NCI-H128 (cell line): Measurements from ENCODE around the gene CDK6.

Experiments
- DNase-seq: peaks from one replicate; lab custom pipeline; 2025; ENCODE audit not compliant: unreplicated experiment; lab: John Stamatoyannopoulos, UW

The CDK6 gene

GRCh38 chr7:92685136-92686042 lies 151.0 kb downstream of the CDK6 start:
- DNase-seq, result no peak

- no peak for DNase-seq
Observed at GRCh38 chr7:92684274-92684673, 152.1 kb downstream of the CDK6 start.

- DNase-seq, result no peak
Observed at GRCh38 chr7:92682903-92683539, 153.4 kb downstream of the CDK6 start.

- no peak for DNase-seq
Observed at GRCh38 chr7:92682330-92682729, 154.0 kb downstream of the CDK6 start.

- no peak for DNase-seq
Observed at GRCh38 chr7:92681633-92682032, 154.7 kb downstream of the CDK6 start.

GRCh38 chr7:92680442-92680841 lies 155.9 kb downstream of the CDK6 start:
- DNase-seq, result no peak

GRCh38 chr7:92678291-92678920 lies 158.0 kb downstream of the CDK6 start:
- DNase-seq, result no peak

GRCh38 chr7:92674379-92674778 lies 162.0 kb downstream of the CDK6 start:
- DNase-seq, result no peak

- no peak for DNase-seq
Observed at GRCh38 chr7:92671505-92672169, 164.7 kb downstream of the CDK6 start.

GRCh38 chr7:92670204-92670851 lies 166.0 kb downstream of the CDK6 start:
- DNase-seq, result no peak

GRCh38 chr7:92669616-92670165 lies 166.7 kb downstream of the CDK6 start:
- no peak for DNase-seq

GRCh38 chr7:92668564-92668963 lies 167.8 kb downstream of the CDK6 start:
- no peak for DNase-seq

- no peak for DNase-seq
Observed at GRCh38 chr7:92667816-92668535, 168.4 kb downstream of the CDK6 start.

- DNase-seq, result no peak
Observed at GRCh38 chr7:92665926-92666325, 170.4 kb downstream of the CDK6 start.

- DNase-seq, result no peak
Observed at GRCh38 chr7:92661651-92662050, 174.7 kb downstream of the CDK6 start.

- DNase-seq, result no peak
Observed at GRCh38 chr7:92658671-92659070, 177.7 kb downstream of the CDK6 start.

- DNase-seq, result no peak
Observed at GRCh38 chr7:92657391-92657790, 179.0 kb downstream of the CDK6 start.

- no peak for DNase-seq
Observed at GRCh38 chr7:92656121-92656520, 180.3 kb downstream of the CDK6 start.

- no peak for DNase-seq
Observed at GRCh38 chr7:92655346-92655884, 181.0 kb downstream of the CDK6 start.

- DNase-seq, result no peak
Observed at GRCh38 chr7:92653136-92653535, 183.2 kb downstream of the CDK6 start.
